ENCODE data around the gene B3GAT1. TPM values are rescaled to one million over a fixed set of nuclear protein-coding genes. Genes with fewer than 3 reads are reported as not detected.
A peak's percentile ranks its signal among the peaks of the same experiment; 100 is the strongest.

B3GAT1 gene
- total RNA-seq, 1 experiment from 2014 or later: not detected

DNA sequence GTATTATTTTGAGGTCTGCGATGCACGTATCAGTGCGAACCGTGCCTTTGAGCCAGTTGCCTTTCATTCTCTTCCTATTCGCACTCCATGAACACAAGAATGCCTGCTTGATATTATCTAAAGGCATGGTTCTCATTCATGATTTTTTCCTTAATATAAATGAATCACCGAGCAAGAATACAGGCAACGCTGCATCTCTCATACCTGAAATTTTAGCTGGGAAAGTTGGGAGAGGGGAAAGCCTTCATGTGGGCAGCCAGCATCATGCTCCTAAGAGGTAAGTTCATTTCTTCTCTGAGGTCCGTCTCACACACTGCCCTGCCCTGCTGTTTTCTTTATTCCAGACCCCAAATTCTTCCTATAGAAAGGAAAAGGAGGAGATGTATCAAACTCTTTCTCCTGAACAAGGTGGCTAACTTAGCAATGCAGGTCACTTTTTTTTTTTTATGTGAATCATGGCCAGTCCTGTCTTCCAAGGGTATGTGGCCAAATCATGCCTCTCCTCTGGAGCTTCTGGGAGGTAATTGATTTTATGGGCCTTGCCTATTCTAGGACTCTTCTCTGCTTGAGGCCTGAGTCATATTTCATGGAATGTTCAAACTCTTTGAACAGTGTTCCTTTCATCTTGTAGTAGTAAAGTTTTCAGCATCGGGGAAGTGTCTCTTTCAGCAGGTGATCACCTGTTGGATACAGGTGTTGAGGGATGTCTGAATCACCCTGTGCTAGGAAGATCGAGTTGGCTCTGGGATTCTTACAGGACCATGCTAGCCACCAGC, 77.1 kb downstream of the B3GAT1 start:
- CTCF ChIA-PET: no interaction called here
- H3K4me2 ChIP-seq (ENCODE audit: low read length): peak overlapping the region; percentile 20; the same call in 1 of the 2 replicates
- ATAC-seq (0 out of 2 replicates have a peak, but pooled peaks have one; percentile 9), DNase-seq (ENCODE audit: low read depth, low spot score) (peak; percentile 26)
- no peaks in the 10 kb centered on the region for H3K36me3 ChIP-seq (ENCODE audit: control insufficient read depth in 1 of 2, insufficient read depth in 2 of 2, low read length in 2 of 2)
- no peaks in the 10 kb centered on the region for H4K20me1 ChIP-seq (ENCODE audit: insufficient read depth)
- H3K79me2 ChIP-seq (ENCODE audit: insufficient read depth, low read length): 0 out of 2 replicates have a peak, but pooled peaks cover 4% of the 10 kb centered on the region
- POLR2A ChIA-PET: no interaction called here
- H2AFZ ChIP-seq (ENCODE audit: low read depth, low read length, poor library complexity, severe bottlenecking): no peak overlapping the region
- no peak overlapping the region for H3K9ac ChIP-seq (ENCODE audit: low read length)
- H3K27me3 ChIP-seq (ENCODE audit: insufficient read depth, low read length): no peaks in the 10 kb centered on the region
- no peaks in the 10 kb centered on the region for H3K9me3 ChIP-seq (ENCODE audit: control insufficient read depth in 1 of 2, insufficient read depth in 1 of 2, low read depth in 1 of 2, low read length in 2 of 2)
- no peaks in the 10 kb centered on the region for H3K9me2 ChIP-seq (ENCODE audit: insufficient read depth)
- no TSS peak for BruUV-seq (replicated peaks)
- 0 out of 2 replicates have a peak, but pooled peaks have one; percentile 24 for TF ChIP-seq JUND (IDR thresholded peaks at IDR 0.05)
- TF ChIP-seq TCF7L2 (IDR thresholded peaks at IDR 0.05; ENCODE audit: borderline replicate concordance, extremely low read depth, insufficient read depth, insufficient read length): peak; percentile 43
- TF ChIP-seq FOSL1 (IDR thresholded peaks at IDR 0.05; ENCODE audit: low read depth): peak; percentile 31; the same call in 1 of the 2 replicates
- no peak for TF ChIP-seq SP1 (IDR thresholded peaks at IDR 0.05; ENCODE audit: low read depth)
- RAD21 ChIA-PET (ENCODE audit: low non-redundant PET in 1 of 2, low total read pairs in 2 of 2, uncharacterized antibody in 2 of 2, unreplicated experiment in 2 of 2): no interaction called here
- no peak overlapping the region for H3K27ac ChIP-seq (ENCODE audit: low read depth, low read length)
- no peak overlapping the region for H3K4me3 ChIP-seq (replicated peaks in 1 of 2; ENCODE audit: low read depth in 1 of 2, low read length in 2 of 2)
- H3K4me1 ChIP-seq (ENCODE audit: control insufficient read depth in 1 of 2, insufficient read depth in 2 of 2, low read length in 2 of 2): peaks cover 21 to 45% of the 10 kb centered on the region in 2 experiments; a peak in 3 of 4 replicates
- intact Hi-C loops (cut with micrococcal nuclease): loop anchor here (10.0 kb wide), 1 partner anchor 320 kb away; no protein-coding TSS in a partner anchor

DNA sequence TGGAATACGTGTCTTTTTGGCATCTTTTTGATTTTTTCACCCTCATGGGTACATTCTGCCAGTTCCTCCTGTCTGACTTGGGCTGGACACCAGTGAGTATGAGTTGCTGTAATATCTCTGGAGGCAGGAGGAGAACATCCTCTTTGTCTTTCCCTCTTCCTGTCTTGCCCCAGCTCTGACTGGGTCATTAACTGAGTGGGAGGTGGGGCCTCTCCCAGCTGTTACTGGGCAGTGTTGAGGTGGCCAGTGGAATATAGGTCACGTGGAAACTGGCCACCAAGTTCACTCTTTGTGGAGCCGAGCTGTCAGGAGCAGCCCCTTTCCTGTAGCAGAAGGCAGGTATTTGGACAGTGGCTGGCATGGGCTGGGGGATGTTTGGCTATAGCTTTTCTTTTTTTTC, 78.1 kb downstream of the B3GAT1 start:
- BruUV-seq (replicated peaks): no TSS peak
- TF ChIP-seq, protein P1, sequence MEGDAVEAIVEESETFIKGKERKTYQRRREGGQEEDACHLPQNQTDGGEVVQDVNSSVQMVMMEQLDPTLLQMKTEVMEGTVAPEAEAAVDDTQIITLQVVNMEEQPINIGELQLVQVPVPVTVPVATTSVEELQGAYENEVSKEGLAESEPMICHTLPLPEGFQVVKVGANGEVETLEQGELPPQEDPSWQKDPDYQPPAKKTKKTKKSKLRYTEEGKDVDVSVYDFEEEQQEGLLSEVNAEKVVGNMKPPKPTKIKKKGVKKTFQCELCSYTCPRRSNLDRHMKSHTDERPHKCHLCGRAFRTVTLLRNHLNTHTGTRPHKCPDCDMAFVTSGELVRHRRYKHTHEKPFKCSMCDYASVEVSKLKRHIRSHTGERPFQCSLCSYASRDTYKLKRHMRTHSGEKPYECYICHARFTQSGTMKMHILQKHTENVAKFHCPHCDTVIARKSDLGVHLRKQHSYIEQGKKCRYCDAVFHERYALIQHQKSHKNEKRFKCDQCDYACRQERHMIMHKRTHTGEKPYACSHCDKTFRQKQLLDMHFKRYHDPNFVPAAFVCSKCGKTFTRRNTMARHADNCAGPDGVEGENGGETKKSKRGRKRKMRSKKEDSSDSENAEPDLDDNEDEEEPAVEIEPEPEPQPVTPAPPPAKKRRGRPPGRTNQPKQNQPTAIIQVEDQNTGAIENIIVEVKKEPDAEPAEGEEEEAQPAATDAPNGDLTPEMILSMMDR (IDR thresholded peaks at IDR 0.05 in 2 of 3, conservative IDR thresholded peaks at IDR 0.05 in 1 of 3; ENCODE audit: borderline replicate concordance in 1 of 3, insufficient read depth in 1 of 3, low read depth in 2 of 3, low read length in 2 of 3): no peak
- no peak for TF ChIP-seq EZH2phosphoT487 (IDR thresholded peaks at IDR 0.05; ENCODE audit: borderline replicate concordance)
- no peak for TF ChIP-seq FOSL1 (IDR thresholded peaks at IDR 0.05; ENCODE audit: low read depth)
- TF ChIP-seq, protein P2, sequence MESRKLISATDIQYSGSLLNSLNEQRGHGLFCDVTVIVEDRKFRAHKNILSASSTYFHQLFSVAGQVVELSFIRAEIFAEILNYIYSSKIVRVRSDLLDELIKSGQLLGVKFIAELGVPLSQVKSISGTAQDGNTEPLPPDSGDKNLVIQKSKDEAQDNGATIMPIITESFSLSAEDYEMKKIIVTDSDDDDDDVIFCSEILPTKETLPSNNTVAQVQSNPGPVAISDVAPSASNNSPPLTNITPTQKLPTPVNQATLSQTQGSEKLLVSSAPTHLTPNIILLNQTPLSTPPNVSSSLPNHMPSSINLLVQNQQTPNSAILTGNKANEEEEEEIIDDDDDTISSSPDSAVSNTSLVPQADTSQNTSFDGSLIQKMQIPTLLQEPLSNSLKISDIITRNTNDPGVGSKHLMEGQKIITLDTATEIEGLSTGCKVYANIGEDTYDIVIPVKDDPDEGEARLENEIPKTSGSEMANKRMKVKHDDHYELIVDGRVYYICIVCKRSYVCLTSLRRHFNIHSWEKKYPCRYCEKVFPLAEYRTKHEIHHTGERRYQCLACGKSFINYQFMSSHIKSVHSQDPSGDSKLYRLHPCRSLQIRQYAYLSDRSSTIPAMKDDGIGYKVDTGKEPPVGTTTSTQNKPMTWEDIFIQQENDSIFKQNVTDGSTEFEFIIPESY (IDR thresholded peaks at IDR 0.05; ENCODE audit: extremely low read depth, insufficient replicate concordance, low read length): no peak
- TF ChIP-seq, protein P3, sequence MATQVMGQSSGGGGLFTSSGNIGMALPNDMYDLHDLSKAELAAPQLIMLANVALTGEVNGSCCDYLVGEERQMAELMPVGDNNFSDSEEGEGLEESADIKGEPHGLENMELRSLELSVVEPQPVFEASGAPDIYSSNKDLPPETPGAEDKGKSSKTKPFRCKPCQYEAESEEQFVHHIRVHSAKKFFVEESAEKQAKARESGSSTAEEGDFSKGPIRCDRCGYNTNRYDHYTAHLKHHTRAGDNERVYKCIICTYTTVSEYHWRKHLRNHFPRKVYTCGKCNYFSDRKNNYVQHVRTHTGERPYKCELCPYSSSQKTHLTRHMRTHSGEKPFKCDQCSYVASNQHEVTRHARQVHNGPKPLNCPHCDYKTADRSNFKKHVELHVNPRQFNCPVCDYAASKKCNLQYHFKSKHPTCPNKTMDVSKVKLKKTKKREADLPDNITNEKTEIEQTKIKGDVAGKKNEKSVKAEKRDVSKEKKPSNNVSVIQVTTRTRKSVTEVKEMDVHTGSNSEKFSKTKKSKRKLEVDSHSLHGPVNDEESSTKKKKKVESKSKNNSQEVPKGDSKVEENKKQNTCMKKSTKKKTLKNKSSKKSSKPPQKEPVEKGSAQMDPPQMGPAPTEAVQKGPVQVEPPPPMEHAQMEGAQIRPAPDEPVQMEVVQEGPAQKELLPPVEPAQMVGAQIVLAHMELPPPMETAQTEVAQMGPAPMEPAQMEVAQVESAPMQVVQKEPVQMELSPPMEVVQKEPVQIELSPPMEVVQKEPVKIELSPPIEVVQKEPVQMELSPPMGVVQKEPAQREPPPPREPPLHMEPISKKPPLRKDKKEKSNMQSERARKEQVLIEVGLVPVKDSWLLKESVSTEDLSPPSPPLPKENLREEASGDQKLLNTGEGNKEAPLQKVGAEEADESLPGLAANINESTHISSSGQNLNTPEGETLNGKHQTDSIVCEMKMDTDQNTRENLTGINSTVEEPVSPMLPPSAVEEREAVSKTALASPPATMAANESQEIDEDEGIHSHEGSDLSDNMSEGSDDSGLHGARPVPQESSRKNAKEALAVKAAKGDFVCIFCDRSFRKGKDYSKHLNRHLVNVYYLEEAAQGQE (IDR thresholded peaks at IDR 0.05; ENCODE audit: low read depth): no peak
- no peak for TF ChIP-seq RAD21 (IDR thresholded peaks at IDR 0.05; ENCODE audit: low read depth)

More for the DNA sequence above, 78.1 kb downstream of the B3GAT1 start:
- Histone ChIP-seq H3K27me3 (ENCODE audit: insufficient read depth, low read length) (no peaks in the 10 kb centered on the region), H3K4me3 (replicated peaks in 1 of 2; ENCODE audit: low read depth in 1 of 2, low read length in 2 of 2) (no peak overlapping the region), H4K20me1 (ENCODE audit: insufficient read depth) (no peaks in the 10 kb centered on the region), H3K4me2 (ENCODE audit: low read length) (no peak overlapping the region), H3K9me2 (ENCODE audit: insufficient read depth) (no peaks in the 10 kb centered on the region), H3K9me3 (ENCODE audit: control insufficient read depth in 1 of 2, insufficient read depth in 1 of 2, low read depth in 1 of 2, low read length in 2 of 2) (no peaks in the 10 kb centered on the region), H3K4me1 (ENCODE audit: control insufficient read depth in 1 of 2, insufficient read depth in 2 of 2, low read length in 2 of 2) (peaks cover 17 to 38% of the 10 kb centered on the region in 2 experiments; a peak in 3 of 4 replicates), H2AFZ (ENCODE audit: low read depth, low read length, poor library complexity, severe bottlenecking) (no peak overlapping the region), H3K36me3 (ENCODE audit: control insufficient read depth in 1 of 2, insufficient read depth in 2 of 2, low read length in 2 of 2) (no peaks in the 10 kb centered on the region), H3K79me2 (ENCODE audit: insufficient read depth, low read length) (0 out of 2 replicates have a peak, but pooled peaks cover 4% of the 10 kb centered on the region), H3K27ac (ENCODE audit: low read depth, low read length) (no peak overlapping the region), H3K9ac (ENCODE audit: low read length) (no peak overlapping the region)
- CTCF ChIA-PET: no interaction called here
- intact Hi-C loops (cut with micrococcal nuclease): loop anchor here (2.0 to 10.0 kb wide), 2 partner anchors 109 to 321 kb away; partner anchors contain the start of gene VPS26B
- DNase-seq (ENCODE audit: low read depth, low spot score) (no peak), ATAC-seq (no peak)
- RAD21 ChIA-PET (ENCODE audit: low non-redundant PET in 1 of 2, low total read pairs in 2 of 2, uncharacterized antibody in 2 of 2, unreplicated experiment in 2 of 2): no interaction called here
- POLR2A ChIA-PET: no interaction called here

All from HCT116 (cell line).